Mesenteric fat pad (tissue), 1 donor: ENCODE measurements around the gene ARMC12. TPM values are rescaled to one million over a fixed set of nuclear protein-coding genes. Genes with fewer than 3 reads are reported as not detected.

Experiments used
- DNase-seq: peaks from one replicate; pipeline ENCODE4 v3.0.0-alpha.2; 2020; ENCODE audit warnings: low spot score
- total RNA-seq: library from RNA; stranded (reverse); fragmentation: NEBNext Ultra II Directional; extraction: Animal tissue kit (Norgen Biotek cat#: 25700); gene quantifications from one replicate; pipeline ENCODE4 v1.2.1, GENCODE V29; 2021
- donor health status: DM: yes; HTN: yes; CAD: no.

The ARMC12 gene
- total RNA-seq, 1 donor from 2014 or later = 0.58 TPM

GRCh38 chr6:35769211-35769610 lies 32.4 kb downstream of the ARMC12 start:
- no peak for DNase-seq

GRCh38 chr6:35771343-35771627 lies 34.5 kb downstream of the ARMC12 start:
- DNase-seq = no peak

- no peak for DNase-seq
These were observed 37.4 kb downstream of the ARMC12 start for GRCh38 chr6:35774116-35774794.

- no peak for DNase-seq
These were observed 38.2 kb downstream of the ARMC12 start for GRCh38 chr6:35775031-35775430.

GRCh38 chr6:35776364-35777215 lies 39.8 kb downstream of the ARMC12 start, which contains the start of gene CLPSL2:
Gene CLPSL2 (plus strand): TSS chr6:35776598. CDS start chr6:35776619, 21 bp downstream.
- DNase-seq = no peak

GRCh38 chr6:35777356-35778102 lies 40.7 kb downstream of the ARMC12 start:
- DNase-seq = no peak

GRCh38 chr6:35778437-35778836 lies 41.6 kb downstream of the ARMC12 start:
- DNase-seq = no peak

- no peak for DNase-seq
These were observed 43.9 kb downstream of the ARMC12 start, which contains the start of gene CLPSL1 for GRCh38 chr6:35780719-35781118. Gene CLPSL1 (plus strand): TSS chr6:35781019. CDS start chr6:35781111, 92 bp downstream.

- no peak for DNase-seq
These were observed 44.5 kb downstream of the ARMC12 start for GRCh38 chr6:35781290-35781689.

GRCh38 chr6:35782424-35782823 lies 45.6 kb downstream of the ARMC12 start:
- no peak for DNase-seq

GRCh38 chr6:35784200-35784599 lies 47.4 kb downstream of the ARMC12 start:
- no peak for DNase-seq

GRCh38 chr6:35786272-35786671 lies 49.4 kb downstream of the ARMC12 start:
- DNase-seq = no peak

- DNase-seq = no peak
These were observed 50.0 kb downstream of the ARMC12 start for GRCh38 chr6:35786810-35787209.

GRCh38 chr6:35787266-35788218 lies 50.7 kb downstream of the ARMC12 start:
- no peak for DNase-seq

GRCh38 chr6:35788423-35788982 lies 51.7 kb downstream of the ARMC12 start:
- DNase-seq = no peak

- no peak for DNase-seq
These were observed 53.9 kb downstream of the ARMC12 start for GRCh38 chr6:35790683-35791082.

- no peak for DNase-seq
These were observed 58.0 kb downstream of the ARMC12 start for GRCh38 chr6:35794536-35795452.

GRCh38 chr6:35795453-35796071 lies 58.7 kb downstream of the ARMC12 start:
- DNase-seq = no peak

GRCh38 chr6:35796236-35796635 lies 59.4 kb downstream of the ARMC12 start:
- no peak for DNase-seq
